HG03039 (cell line): ENCODE measurements around the gene SCUBE2.

Experiments used
- ATAC-seq: cut with Tn5 transposase; IDR thresholded peaks from one replicate; pipeline ENCODE4 v1.9.1; 2021; ENCODE audit warnings: mild to moderate bottlenecking, moderate library complexity; ENCODE audit not compliant: unreplicated experiment

Gene SCUBE2

GRCh38 chr11:9076046-9076445 is 15.4 kb downstream of the SCUBE2 start:
- no peak for ATAC-seq

- ATAC-seq: no peak
These were observed 15.8 kb downstream of the SCUBE2 start for GRCh38 chr11:9075556-9075955.

GRCh38 chr11:9074338-9075029 is 16.9 kb downstream of the SCUBE2 start:
- ATAC-seq: no peak

DNA sequence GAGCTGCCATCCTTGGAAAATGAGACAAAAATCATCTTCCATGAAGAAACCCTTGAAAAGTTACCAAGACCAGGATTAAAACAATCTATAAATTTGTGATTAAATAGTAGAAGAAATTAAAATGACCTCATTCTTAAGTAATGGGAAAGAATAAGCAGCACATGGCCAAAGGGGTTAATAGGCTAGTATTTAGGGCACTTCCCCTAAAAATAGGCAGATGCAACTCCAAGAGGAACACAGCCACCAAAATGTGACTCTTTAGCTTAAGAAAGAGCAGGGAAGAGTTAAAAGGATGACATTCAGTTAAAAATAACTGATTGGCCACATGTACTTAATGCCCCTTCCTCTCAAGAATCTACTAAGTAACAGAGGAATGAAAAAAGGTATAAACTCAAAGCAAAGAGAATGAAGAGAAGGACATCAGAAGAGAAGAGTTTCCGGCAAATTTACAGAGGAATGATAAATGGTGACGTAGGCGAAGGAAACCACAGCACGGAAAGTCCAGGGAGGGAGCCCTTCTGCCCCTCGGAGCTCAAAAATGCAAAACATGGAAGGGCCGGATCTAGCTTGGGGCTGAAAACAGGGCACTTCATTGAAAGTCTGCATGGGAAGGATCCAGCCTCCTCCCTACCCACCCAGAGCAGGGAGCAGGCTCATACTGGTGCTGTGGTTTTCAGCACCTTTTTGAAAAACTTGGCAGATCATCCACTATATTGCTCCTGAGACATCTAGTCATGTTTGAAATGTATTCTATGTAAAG is 17.8 kb downstream of the SCUBE2 start:
- no peak for ATAC-seq

DNA sequence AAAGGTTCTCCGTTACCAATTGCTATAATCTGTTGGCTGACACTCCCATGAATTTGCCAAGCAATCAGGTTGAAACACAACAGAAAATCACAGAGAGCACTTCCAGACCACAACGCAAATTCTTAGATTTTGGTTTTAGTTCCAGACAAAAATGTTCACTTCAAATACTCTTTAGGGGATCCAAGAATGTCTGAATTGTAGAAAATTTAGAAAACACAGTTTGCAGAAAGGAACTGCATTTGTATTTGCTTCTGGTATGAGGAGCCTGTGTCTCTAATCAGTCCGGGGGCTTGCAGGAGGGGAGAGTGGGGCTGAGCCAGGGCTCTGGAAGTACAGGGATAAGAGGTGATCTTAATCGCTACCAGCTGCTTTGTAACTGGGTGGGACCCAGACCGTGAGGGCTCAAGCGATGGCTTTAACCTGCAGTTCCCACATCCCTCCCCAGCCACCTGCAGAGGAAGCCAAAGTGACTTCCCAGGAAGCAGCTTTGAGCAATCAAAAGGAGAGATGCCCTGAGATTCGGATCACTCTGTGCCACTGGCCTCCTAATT is 18.7 kb downstream of the SCUBE2 start:
- no peak for ATAC-seq

GRCh38 chr11:9071692-9072091 is 19.7 kb downstream of the SCUBE2 start:
- ATAC-seq: no peak

- no peak for ATAC-seq
These were observed 20.5 kb downstream of the SCUBE2 start for GRCh38 chr11:9070749-9071491.

- ATAC-seq: no peak
These were observed 21.4 kb downstream of the SCUBE2 start for GRCh38 chr11:9069862-9070470.

DNA sequence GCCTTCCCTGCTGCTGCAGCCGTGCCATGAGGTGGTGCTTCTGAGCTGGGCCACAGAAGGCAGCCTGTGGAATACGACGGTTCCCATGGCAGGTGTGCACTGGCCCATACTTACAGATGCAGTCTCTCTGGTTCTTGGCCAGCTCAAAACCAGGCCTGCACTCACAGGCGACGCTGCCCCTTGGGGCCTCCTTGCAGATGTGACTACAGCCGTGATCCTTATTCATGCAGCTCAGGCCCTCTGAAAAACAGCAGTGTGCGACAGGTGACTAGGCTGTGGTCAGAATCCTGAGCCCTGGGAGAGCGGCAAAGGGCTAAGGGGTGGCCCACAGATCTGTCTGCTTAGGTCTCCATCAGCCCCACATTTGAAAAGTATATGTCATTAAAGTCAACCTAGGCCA is 22.1 kb downstream of the SCUBE2 start:
- ATAC-seq: no peak

GRCh38 chr11:9066433-9066925 is 24.9 kb downstream of the SCUBE2 start:
- no peak for ATAC-seq

DNA sequence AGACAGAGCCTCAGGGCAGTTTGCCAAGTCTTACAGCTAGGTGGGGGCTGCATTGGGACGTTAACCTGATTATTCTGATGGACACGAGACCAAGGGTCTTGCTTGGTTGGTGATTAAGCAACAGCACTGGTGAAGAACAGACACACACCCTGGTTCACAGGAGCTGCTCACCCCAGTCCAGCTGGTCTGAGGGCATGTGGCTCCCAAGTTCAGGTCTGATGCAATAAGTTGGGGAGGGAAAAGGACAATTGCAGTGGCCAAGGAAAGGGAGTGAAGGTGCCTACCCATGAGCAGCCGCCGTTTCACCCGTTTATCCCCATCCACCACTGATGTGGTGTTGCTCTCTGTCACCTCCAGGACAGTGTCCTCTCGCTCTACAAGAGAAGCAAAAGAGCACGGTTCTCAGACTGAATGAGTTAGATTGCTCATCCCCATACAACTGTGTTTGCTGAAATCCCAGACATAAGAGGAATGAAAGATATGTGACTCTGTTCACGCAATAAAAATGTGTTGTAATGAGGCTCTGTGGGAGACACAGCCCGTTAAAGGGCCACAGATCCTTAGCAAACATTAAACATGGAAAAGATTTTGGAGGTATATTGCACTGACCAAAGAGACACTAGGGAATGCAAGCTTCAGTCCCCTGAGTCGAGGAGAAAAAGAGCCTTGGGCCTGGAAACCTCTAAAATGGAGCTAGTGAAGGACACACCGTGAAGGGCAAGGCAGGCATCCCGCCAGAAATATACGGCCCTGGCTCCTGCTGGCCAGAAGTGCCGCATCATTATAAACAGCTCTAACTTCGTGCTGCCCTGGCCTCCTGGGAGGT is 25.6 kb downstream of the SCUBE2 start:
- ATAC-seq: no peak

GRCh38 chr11:9061807-9062206 is 29.6 kb downstream of the SCUBE2 start:
- ATAC-seq: no peak

DNA sequence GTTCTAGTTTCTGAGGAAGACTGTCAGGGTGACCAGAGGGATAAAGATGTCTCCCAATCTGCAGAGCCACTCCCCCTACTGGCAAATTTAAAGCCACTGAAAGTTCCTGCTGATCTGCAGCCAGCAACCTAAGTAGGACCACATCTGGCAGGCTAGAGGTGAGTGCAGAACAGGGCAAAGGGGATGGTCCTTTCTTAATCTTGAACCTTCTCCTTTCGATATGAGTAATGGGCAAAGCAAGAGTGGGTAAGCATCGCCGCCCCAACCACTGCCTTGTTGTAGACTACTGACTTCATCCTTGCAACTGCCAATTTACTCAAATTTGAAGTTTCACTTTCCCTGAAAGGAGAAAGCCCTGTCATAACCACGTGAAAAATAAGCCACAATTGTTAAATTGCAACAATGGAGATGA is 30.7 kb downstream of the SCUBE2 start:
- peak; percentile 96 for ATAC-seq

DNA sequence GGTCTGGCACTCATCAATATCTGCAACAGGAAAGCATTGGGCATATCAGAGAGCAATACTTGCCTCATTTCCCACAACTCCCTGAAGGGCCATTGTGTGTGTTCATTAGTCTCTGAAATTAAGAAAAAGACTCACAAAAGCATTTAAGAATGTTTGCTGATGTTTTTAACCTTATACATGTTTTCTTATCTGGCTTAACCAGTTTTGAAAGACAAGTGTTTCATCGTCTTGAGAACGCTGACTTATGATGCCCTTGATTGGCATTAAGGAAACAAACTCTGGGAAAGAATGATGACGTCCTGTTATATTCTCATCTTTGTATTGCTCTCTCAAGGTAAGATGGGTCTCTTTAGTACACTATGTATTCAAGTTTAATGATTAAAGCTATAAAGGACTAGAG is 32.0 kb downstream of the SCUBE2 start:
- ATAC-seq: no peak

DNA sequence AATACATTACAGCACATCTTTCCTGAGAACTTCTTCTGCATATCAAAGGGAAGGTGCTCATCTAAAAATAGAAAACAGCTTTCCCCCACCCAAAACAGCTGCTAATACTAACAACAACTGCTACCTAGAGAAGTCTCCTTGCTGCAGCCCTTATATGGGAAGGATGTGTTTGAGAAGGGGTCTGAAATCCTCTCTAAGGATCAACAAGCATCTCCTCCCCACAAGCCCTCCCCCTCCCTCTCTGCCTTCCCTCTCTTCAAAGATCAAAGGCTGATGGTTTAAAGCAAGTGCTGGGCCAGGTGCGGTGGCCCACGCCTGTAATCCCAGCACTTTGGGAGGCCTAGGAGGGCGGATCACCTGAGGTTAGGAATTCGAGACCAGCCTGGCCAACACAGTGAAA is 33.5 kb downstream of the SCUBE2 start:
- no peak for ATAC-seq

DNA sequence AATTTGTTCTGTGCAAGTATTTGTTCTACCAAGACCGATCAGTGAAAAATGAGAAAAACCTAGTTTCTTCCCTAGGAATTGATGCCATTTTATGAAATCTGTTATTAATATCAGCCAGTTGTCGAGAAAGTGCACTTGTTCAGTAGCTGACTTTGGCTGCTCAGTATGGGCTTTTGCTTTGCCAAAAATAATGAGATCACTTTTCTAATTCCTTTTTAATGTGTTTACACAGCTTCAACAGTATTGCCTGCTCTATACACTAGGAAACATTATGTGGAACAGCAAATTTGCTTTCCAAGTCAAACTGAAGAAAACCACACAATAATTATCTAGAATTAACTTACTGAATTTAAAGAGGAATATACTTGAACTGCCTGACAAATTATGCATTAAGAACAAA is 34.4 kb downstream of the SCUBE2 start:
- ATAC-seq: no peak

DNA sequence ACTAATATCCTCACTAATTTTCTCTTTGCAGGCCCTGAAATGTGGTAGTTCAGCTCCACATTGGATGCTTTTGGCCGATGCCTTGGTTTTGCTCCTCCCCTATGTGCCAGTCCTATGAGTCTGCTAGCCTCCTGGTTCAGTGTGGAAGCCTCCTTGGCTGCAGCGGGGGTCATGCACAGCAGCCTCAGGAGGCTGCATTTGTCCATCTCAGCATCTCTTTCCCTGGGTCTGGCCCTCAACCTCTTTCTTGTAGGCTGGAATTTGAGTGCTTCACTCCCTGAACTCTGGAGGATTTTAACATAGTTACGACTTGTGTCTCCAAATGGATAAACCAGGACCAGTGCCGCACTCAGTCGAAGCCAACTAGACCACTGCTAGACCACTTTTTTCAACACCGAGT is 34.9 kb downstream of the SCUBE2 start:
- no peak for ATAC-seq

GRCh38 chr11:9053316-9054035 is 37.9 kb downstream of the SCUBE2 start:
- no peak for ATAC-seq

DNA sequence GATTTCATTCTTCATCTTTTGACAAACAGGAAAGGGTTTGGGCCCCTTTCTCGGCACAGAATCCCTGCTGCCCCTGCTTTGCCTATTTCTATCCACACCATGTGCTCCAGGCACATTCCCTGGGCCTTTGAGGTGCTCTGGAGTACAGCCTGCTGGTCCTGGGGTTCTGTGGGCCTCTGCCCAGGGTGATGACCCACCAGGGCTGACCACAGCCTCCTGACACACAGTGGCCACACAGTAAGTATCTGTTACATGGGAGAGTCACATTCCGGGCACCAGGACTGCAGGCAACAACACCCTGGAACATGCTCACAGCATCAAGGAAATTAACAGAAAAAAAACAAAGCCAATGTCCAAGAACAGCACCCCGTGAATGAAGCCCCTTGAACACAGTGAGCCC is 39.1 kb downstream of the SCUBE2 start:
- no peak for ATAC-seq
